Stimulated activated CD4-positive, alpha-beta T cell treated with anti-CD3 and anti-CD28 coated beads, Interleukin-4, amount 100 ng/mL, for 4 hours (primary cell): ENCODE results near the gene CD5L.

Experiments
- DNase-seq, 2 experiments: peaks; one replicate each; pipeline ENCODE4 v3.0.0-alpha.2; 2020

CD5L gene

DNA sequence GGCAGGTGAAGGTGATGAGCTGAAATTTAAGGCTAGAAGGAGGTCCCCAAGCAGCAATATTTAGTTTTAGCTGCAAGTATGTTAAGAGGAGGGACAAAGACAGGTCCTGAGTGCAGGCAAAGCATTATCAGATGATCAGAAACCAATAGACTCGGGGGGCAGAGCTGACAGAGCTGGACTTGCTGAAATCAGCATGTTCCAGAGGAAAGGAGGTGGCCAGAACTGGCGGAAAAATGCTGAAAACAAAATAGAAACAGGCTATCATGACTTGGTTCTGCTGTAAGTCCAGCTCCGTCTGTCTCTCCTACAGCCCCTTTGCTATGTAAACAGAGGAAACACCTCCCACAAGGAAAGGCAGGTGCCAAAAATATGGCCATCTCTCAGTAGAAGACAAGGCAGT is at the start of gene CD5L:
Gene CD5L (minus strand): TSS at position 101 of the 400 bp plus-strand sequence. CDS start 107 bp downstream, outside the sequence.
- DNase-seq = no peak

DNA sequence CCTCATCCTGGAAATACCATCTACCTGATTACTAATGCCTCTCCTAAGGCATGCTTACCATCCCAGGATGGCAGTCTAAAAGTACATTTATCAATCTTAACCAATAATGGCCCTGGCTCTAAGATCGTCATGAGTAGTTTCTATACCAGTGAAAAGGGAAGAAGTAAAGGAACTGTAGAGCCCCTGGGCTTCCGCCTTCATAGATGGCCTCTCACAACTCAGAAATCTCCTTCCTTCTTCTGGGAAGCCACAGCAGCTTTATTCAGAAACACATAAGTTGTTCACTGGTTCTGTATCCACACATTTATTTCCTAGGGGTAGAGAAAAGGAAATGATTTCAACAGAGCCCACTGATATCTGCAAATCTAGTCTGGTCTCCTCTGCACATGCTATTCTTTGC is 41.0 kb upstream of the CD5L start:
- DNase-seq = no peak

DNA sequence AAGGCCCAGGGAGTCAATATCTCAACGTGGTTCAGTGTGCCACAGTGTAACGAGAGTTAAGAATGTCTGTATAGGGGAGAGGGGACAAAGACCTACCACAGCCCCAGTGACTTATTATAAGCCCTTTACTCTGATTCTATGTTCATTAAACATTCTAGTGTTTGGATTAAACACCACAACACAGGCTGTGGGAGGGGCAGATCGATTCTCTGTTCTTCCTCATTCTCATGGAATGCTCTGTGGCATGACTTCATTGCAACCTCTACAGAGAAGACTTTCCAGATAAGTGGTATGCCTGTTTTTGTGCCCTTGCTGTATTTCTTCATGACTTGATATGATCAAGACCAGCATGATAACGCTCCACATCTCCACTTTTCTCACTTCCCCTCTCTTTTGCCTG is 39.0 kb upstream of the CD5L start:
- DNase-seq = no peak

DNA sequence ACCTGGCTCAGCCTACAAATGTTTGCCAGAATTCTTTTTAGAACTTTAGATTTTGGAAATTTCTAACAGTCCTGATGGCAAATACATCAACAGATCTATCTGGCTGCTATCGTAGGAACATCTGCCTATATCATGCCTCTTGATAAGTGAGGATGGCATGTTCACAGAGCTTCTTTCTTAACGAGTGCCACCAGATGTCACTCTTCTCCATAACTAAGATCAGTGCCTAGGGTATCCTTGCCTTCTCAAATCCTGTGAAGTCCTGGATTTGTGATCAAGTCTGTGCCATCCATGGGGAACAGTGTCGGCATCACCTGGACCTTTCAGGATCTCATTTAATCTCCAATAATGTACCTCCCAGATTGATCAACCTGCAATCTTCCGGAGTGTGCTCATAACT is 36.5 kb upstream of the CD5L start:
- DNase-seq = no peak

DNA sequence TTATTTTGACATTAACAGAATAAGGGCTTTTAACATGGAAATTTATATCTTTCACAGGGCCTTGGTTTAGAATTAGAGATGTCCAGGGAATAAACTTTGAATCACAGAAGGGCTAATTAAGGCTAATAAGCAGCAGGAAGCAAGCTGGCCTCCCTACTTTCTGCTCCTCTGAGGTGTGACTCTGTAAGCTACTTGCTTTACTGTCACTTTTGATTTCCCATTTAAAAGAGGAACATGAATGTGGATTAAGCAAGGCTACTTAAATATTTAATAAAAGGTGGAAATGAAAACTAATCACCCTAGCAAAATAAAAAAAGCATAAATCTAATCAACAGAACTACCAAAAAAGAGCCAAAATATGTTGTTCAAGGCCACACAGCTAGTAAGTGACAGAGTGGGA is 28.9 kb upstream of the CD5L start:
- DNase-seq = no peak

DNA sequence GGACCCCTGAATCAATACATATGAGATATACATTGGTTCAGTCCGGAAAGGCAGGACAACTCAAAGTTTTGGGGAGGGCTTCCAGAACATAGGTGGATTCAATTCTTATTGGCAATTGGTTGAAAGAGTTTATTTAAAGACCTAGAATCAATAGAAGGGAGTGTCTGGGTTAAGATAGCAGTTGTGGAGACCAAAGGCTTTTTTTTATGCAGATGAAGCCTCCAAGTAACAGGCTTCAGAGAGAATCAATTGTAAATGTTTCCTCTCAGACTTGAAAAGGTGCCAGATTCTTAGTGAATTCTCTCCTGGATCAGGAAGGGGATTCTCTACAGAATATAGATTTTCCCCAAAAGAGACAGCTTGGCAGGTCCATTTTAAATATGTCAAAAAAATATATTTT is 27.0 kb upstream of the CD5L start:
- DNase-seq = no peak

DNA sequence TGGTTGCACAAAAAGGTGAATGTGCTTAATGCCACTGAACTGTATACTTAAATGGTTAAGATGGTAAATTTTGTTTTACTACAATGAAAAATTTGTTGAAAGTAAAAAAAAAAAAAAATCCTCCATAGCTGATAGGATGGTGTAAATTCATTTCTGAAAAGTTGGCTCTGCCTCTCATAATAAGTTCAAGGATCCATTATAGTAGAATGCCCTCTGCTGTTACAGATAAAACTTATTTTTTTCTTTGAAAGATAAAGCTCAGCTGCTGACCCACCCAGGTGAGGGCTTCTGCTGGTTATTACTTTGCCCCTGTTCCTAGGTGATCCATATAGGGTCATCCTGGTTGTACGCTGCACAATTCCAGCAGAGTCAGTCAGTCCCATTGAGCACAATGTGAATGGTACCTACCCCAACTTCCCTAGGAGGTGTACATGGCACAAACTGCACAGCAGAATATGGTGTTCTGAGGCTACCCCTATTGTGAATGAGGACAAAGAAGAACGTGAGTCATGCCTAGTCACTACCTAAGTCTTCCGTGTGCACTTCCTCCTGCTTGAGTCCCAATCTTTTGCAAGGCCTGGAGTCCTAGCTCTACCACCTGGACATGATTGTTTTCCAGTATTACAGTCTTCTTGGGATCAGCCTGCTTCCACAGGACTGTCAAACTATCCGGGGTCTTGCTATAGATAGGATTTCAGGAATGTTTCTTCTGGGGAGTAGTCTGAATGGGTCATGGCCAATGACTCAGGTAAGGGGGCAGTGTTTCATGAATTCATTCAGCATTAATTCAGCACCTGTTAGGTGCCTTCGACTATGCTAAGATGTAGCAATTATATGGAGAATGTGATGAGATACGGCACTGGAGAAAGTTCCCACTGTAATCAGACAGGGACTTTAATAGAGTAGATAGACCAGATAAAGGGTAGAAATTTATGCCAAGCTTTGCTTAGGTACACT is 20.8 kb upstream of the CD5L start:
- DNase-seq = no peak

DNA sequence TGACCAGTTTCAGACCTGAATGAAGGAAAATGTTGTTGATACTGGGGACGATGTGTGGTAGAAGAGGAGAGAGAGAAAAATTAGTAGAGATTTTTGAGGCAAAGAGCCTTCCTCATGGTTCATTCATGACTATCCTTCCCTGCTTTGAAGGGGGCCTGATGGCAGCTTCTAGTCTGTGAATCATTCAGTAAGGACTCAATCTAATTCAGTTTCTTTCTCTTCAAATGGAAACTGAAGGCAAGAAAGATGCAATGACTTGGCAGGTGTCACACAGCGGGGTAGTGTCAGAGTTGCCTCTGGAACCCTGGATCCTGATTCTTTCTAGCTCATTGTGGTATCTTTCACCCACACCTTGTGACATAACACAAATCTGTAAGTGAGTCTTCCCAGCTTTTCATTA is 14.9 kb upstream of the CD5L start:
- no peak for DNase-seq

DNA sequence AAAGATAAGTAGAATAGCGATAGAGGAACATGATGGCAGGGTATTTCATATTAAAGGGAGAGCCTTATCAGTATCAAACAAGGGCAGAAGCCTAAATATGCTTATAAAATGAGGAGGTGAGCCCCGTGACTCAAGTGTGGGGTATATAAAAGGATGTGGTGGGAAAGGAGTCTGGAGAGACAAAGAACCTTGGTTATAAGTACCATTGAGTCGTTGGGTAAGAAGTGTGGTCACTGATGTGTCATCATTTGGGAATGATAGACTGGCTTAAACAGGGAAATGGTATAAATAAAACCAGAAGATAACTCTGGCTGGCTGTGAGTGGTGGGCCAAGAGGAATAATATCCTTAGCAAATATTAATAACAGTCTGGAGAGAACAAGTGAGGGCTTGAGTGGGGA is 10.9 kb upstream of the CD5L start:
- no peak for DNase-seq

DNA sequence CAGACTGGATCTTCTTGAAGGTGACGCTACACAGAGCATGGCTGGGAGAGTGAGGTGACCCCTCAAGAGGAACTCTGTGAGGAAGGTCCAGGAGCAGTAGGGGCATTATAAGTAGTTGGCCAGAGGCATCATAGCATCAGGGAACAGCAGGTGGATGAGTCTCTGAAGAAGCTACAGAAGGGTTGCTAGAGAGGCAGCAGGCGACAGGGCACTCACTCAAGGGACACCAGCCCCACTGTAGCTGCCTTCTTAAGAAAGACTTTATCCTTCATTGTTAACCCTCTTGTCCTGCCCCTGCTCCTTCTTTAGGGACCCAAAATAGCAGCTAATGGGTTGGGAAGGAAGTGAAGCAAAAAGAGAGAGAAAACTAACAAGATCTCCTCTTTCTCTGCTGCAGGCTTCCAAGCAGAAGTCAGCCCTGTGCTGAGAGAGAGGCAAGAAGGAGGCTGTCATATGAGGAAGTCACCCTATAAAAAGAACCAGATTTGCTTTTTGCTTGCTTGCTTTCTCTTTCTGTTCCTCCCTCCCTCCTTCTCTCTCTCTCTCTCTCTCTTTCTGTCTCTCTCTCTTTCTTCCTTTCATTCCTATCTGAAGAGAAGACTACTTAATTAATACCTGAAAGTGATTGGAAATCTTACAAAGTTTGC is 7.7 kb upstream of the CD5L start:
- no peak for DNase-seq

DNA sequence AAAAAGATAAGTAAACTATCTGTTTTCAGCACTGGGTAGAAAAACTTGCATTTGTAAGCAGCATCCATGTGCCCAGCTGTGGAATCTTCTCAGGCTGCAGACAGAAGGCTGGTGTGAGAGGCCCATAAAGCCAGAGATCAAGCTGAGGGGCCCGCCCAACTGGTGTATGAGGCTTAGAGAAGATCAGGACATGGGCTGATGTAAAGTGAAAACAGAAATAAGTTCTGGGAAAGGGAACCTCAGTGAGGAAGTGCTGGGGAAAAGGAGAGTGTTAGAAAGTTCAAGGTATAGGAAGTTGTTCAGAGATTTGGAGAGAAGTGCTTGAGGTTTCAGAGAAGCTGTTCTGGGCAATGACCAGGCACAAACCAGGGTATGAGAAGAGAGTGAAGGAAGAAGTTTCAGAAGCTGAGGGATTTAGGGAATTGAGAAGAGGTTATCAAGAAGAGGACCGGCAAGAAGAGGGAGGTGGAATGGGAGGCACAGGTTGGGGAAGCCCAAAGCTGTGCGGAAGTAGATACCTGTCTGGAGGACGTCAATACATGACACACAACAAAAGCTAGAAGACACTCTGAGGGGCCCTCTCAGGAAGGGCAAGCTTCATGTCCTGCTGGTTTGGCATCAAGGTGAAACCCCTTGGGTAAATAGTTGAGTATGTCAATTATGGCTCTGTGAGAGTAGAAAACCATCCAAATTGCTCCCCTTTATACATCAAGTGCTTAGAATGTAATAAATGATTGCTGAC is 2.7 kb upstream of the CD5L start:
- no peak for DNase-seq

DNA sequence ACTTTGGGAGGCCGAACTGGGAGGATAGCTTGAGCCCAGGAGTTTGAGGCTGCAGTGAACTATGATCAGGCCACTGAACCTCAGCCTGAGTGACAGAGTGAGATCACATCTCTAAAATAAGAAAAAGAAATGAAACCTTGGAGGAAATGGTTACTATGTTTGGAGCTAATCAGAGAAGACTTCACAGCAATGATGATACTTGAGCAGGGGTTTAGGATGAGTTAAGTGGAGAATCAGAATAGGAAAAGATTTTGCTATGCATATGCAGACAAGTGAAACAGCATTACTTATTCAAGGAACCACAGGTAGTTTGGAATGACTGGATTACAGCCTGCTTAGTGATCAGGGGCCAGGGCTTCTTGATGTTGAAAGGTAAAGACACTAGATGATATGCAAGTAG is 1.3 kb upstream of the CD5L start:
- no peak for DNase-seq

DNA sequence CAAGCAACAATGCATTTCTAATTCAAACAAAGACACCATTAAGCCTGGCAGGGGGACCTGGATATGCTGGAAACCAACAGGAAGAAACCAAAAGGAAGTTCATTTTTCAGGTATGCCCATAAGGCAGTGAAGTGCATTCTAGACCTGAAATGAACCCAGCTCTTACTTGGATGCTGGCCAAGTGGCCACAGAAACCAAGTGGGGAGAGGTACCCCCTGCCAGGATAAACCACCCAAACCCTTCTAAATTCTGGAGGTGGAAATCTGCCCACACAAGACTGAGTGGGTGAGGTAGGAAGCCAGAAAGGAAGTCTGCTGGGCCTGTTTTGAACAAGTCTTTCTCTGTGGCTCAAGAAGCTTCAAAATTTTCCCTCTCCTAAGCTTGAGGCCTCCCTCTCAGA is 2.6 kb downstream of the CD5L start:
- DNase-seq = no peak

DNA sequence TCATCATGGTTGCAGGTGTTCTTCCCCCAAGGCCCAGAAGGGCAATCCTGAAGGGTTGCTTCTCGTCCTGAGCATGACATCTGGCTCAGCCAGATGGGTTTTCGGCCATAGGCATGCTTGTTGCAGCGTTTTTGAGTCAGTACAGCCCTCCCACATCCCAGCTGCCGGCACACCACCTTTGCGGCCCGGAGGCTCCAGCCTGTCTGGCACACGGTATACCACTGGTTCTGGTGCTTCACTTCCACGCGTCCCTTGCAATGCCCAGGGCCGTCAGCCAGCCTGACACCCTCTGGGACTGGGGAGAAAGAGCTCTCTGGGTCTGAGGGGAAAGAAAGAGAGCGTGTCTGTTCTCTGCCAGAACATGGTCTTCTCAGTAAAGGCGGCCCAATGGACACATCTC is 7.2 kb downstream of the CD5L start:
- DNase-seq = no peak

DNA sequence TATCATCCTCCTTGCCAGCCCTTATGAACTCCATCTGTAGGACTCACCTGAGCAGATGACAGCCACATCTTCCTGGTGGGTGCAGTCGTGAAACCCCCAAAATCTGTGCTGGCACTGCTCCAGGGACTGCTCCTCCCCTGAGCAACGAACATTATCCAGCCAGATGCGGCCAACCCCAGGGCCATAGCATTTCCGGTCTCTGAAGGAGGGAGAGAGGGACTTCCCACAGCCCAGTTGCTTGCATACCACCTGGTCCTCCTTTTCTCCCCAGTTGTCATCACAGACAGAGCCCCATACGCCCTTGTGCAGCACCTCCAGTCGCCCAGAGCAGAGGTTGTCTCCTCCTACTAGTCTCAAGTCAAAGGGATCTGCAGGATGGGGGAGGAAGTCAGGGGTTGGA is 8.5 kb downstream of the CD5L start:
- no peak for DNase-seq

DNA sequence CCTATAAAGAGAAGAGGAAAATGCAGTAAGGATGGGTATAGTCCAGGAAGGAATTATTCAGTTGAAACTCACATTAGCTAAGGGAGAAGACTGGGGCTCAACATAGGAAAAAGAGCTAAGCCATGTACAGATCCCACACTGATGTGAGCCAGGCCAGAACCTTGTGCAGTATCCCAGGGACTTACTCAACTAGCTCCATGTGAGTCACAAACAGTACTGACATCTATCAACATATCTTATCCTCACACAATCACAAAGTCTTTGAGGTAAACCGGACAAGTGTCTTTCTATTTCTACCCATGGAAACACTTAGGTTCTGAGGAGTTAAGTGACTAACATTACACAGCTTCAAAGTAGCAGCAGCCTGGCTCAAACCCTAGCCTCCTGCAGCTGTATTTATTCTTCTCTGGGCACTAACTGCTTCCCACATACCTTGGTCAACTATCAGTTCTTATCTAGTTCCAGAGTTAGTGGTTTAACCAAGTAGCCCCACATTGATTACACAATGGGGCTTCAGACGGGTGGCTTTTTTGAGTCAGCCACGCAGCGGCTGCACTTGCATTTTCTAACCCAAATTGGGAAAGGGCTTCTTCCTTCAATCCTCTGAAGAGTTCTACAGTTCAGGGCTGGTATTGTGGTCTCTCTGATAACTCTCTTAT is 9.5 kb downstream of the CD5L start:
- DNase-seq = no peak

DNA sequence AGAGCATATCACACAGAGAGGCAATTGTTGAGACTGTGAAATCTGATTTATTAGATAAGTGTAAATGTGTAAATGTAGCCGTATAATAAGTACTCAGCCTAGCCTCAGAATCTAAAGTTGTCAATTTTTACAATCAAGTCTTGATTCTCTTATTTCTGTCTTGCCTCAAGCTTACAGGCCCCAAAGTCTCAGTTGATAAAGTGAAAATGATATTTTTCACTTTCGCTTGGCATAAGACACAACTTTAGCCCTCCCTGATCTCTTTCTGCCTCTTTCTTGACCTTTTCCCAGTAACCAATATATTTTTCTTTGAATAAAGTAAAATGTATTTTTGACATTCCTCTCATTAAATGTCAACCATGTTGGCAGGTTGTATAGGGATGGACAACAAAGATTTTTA is 10.7 kb downstream of the CD5L start:
- no peak for DNase-seq

DNA sequence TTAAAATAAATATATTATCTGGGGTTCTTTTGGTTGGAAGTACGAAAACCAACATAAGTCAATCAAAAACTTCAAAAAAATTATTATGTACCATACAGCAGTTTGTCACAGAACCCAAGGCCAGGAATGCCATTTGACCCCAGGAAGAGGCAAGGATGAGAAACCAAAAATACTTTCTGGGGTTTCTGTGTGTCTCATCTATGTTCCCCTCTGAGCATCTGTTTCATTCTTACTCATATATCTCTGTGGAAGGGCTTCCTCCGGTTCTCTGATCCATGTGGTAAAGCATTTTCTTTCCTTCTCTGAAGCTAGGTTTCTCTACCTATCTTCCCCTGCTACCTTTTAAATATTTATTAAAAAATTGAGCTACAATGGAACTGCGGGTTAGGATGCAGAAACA is 11.9 kb downstream of the CD5L start:
- DNase-seq = no peak

DNA sequence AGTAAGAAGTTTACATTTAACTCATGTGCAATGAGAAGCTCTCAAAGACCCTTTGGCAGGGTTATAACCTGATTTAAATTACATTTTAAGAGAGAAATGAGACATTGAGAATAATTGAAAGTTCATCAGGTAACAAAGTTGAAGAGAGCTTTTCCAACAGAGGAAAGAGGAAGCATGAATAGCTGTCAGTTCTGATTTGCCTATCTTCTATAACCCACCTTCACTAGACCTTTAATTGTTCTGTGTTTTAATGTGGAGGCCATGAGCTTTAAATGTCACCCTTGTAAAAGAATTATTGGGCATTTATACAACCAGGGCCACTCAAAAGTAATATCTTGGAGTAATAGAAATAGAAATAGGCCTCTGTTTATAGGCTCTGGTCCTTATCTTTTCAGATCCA is 12.4 kb downstream of the CD5L start:
- DNase-seq = no peak

DNA sequence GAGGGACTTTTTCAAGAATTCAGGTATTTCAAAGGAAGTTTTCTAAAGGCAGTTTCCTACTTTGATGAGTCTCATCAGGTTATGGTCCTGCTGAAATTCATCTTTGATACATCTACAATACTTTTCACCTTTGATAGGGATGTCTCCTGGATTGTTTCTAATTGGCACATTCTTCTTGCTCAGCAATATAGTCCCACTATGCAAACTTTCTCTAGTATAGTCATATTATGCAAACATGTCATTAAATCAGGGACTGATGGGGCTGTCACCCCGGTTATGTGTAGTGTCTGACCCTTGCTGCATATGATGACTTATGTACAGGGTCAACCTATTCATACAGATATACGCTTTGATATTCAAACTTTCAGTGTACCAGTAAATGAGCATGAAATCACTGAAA is 21.3 kb downstream of the CD5L start:
- no peak for DNase-seq

DNA sequence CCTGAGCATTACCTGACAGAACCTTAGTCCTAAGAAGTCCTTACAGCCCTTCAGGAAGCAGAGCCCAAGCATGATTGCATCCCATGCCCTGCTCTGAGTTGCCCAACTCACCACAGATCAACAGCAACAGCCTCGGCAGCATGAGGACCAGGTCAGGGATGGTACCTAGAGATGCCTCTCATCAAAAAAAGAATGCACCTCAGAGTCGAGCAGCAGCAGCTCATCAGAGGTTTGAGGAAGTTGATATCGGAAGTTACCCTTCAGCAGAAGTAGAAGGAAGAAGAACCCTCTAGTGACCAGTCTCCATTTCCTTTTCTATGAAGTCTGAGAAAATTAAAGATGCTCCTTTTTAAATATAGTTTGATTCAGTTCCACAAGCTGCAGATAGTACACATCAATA is 21.7 kb downstream of the CD5L start, which contains the start of gene FCRL1:
Gene FCRL1 (minus strand): TSS at position 225 of the 400 bp plus-strand sequence. CDS start 83 bp downstream, at position 142.
- DNase-seq = no peak

DNA sequence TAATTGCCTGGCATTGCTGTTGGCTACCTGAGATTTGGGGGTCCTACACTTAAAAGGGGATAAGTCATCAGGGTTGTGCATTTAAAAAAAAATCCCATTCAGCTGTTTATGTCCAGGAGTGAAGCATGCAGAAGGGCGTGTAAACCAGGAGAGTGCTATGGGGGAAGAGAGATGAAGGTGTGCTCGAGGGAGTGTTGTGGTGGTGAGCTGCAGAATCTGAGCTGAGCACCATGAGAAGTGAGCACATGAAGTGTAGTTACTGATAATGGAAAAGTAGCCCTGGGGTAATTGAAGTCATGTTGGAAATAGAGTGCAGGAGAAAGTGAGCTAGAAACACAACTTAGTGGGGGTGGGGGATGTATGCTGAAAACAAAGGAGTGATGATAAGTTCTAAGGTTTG is 22.4 kb downstream of the CD5L start:
- DNase-seq = no peak

DNA sequence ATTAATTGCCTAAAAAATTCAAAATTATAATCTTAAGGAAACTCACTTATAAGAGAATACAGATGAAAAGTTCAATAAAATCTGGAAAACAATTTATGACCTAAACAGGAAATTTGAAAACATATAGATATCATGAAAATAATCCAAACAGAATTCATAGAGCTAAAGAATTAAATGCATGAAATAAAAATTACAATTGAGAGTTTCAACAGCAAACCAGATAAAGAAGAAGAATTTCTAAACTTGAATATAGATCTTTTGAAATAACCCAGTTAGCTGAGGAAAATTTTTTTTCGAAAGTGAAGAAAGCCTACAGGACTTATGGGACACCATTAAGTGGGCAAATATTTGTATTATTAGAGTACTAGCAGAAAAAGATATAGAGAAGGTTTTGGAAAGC is 28.3 kb downstream of the CD5L start:
- no peak for DNase-seq
